ENCODE measurements around the gene HIVEP1. TPM values are rescaled to one million over a fixed set of nuclear protein-coding genes. Genes with fewer than 3 reads are reported as not detected.

The HIVEP1 gene
- total RNA-seq, 4 donors from 2014 or later, result 15.2 to 26.9 (median 17.6) TPM

DNA sequence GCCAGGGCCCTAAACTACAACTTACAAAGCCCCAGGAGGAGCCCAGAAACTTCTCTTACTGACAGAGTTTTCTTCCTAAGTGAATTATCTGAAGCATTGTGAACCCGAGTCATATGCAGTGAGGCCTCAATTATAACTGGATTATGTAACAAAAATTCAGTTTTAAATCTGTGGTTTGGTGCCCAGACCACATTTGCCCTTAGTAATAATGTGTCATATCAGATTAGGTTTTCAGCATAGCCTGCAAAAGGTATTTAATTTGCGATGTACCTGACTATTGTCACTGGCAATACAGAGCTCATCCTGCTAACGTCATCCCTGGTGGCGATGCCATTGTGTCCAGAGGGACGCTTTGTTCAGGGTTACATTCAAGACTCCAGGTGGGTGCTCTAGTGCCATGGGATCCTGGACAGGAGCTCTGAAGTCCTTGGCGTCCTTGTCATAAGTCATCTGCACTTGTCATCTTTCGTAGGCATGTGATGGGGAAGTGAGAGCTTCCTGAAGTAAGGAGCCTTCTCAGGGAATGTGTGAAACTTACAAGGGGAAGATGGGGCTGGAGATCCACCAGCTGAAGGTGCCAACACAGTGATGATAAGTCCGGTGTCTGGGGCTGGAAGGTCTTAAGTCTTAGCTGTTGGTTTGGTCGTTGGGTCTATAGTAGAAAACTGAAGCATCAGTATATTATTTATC lies 65.1 kb downstream of the HIVEP1 start:
- WGBS, 2 donors (ENCODE audit: low coverage in 1 of 2), result 83 to 95% methylated on average over 4 to 7 of the region's 9 CpGs
- TF ChIP-seq EP300 (IDR thresholded peaks at IDR 0.05) (no peak), POLR2A (IDR thresholded peaks at IDR 0.05) (no peak), POLR2AphosphoS5 (IDR thresholded peaks at IDR 0.05) (no peak)
- TF ChIP-seq, protein P1, sequence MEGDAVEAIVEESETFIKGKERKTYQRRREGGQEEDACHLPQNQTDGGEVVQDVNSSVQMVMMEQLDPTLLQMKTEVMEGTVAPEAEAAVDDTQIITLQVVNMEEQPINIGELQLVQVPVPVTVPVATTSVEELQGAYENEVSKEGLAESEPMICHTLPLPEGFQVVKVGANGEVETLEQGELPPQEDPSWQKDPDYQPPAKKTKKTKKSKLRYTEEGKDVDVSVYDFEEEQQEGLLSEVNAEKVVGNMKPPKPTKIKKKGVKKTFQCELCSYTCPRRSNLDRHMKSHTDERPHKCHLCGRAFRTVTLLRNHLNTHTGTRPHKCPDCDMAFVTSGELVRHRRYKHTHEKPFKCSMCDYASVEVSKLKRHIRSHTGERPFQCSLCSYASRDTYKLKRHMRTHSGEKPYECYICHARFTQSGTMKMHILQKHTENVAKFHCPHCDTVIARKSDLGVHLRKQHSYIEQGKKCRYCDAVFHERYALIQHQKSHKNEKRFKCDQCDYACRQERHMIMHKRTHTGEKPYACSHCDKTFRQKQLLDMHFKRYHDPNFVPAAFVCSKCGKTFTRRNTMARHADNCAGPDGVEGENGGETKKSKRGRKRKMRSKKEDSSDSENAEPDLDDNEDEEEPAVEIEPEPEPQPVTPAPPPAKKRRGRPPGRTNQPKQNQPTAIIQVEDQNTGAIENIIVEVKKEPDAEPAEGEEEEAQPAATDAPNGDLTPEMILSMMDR (IDR thresholded peaks at IDR 0.05), result no peak
- Histone ChIP-seq H3K4me1 (peaks cover 0 to 21% (median 0%) of the 10 kb centered on the region in 3 donors), H3K9me3 (no peaks in the 10 kb centered on the region), H3K4me3 (no peak overlapping the region), H3K27ac (no peak overlapping the region), H3K27me3 (no peaks in the 10 kb centered on the region), H3K36me3 (no peaks in the 10 kb centered on the region)
- ATAC-seq, result no peak

DNA sequence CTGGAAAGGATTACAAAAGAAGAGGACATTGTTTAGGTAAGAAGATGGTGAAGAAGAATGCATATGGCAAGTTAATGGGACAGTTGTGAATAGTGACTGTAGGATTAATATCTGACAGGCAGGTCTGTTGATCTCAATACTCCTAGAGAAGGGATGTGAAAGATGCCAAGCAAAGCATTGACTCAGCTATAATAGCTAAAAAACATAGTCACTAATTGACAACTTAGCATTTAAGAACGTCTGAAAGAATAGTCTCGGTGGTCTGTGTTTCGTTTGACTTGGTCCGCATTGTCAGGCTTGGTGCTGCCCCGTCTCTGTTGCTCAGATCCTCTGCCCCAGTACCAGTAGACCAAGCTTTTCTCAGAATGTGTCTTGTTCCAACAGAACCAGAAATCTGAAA lies 65.9 kb downstream of the HIVEP1 start:
- Histone ChIP-seq H3K4me3 (no peak overlapping the region), H3K9me3 (no peaks in the 10 kb centered on the region), H3K27me3 (no peaks in the 10 kb centered on the region), H3K36me3 (no peaks in the 10 kb centered on the region), H3K4me1 (peaks cover 0 to 27% (median 0%) of the 10 kb centered on the region in 3 donors), H3K27ac (no peak overlapping the region)
- TF ChIP-seq EP300 (IDR thresholded peaks at IDR 0.05) (no peak), POLR2AphosphoS5 (IDR thresholded peaks at IDR 0.05) (no peak), POLR2A (IDR thresholded peaks at IDR 0.05) (no peak)
- TF ChIP-seq, protein P1 (IDR thresholded peaks at IDR 0.05), result no peak
- 84 to 94% methylated on average over 5 of the region's 5 CpGs for WGBS, 2 donors (ENCODE audit: low coverage in 1 of 2)
- ATAC-seq, result no peak

DNA sequence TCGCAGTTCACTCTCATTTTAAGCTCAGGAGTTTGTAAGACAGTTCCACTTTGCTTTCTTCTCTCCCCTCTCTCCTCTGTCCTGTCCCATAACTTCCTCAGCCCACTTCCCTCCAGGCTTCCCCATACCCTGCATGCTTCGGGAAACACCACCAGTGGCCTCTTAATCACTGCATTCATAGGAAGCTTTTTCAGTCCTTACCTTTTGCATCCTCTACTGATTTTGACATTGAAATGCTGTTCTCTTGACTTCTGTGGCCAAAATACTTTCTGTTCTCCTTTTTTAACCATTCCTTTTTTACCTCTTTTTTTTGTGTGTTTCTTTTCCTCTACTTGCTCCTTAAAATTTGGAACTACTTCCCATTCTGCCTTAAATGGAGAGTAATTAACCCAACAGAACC lies 69.7 kb downstream of the HIVEP1 start:
- Histone ChIP-seq H3K4me3 (no peak overlapping the region), H3K4me1 (peaks cover 3 to 29% (median 4%) of the 10 kb centered on the region in 3 donors), H3K9me3 (no peaks in the 10 kb centered on the region), H3K27ac (no peak overlapping the region), H3K36me3 (no peaks in the 10 kb centered on the region), H3K27me3 (no peaks in the 10 kb centered on the region)
- no peak for TF ChIP-seq POLR2AphosphoS5 (IDR thresholded peaks at IDR 0.05)
- TF ChIP-seq, protein P1 (IDR thresholded peaks at IDR 0.05), result no peak
- TF ChIP-seq EP300 (IDR thresholded peaks at IDR 0.05), result no peak
- no peak for TF ChIP-seq POLR2A (IDR thresholded peaks at IDR 0.05)
- 64 to 96% methylated on average over 2 of the region's 2 CpGs for WGBS, 2 donors (ENCODE audit: low coverage in 1 of 2)
- no peak for ATAC-seq

DNA sequence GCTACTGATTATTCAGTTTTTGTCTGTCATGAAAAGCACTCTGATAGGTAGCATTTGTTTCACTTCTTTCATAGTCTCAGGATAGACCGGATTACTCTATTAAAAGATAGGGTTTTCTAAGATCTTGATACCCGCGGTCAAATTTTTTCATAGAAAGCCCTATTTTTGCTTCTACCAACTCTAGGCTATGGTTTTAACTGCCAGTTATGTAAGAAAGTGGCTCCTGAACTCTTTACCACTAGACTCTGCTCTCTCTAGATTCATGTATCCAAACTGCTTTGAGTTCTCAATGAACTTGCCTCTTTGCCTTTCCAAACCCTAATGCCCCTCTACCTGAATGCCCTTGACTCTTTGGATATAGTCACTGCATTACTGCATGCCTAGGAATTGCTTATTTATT lies 70.3 kb downstream of the HIVEP1 start:
- ATAC-seq, result no peak
- WGBS, 2 donors (ENCODE audit: low coverage in 1 of 2), result 87 to 96% methylated on average over 3 of the region's 3 CpGs
- Histone ChIP-seq H3K4me3 (no peak overlapping the region), H3K4me1 (peaks cover 3 to 29% (median 4%) of the 10 kb centered on the region in 3 donors), H3K9me3 (no peaks in the 10 kb centered on the region), H3K36me3 (no peaks in the 10 kb centered on the region), H3K27ac (no peak overlapping the region), H3K27me3 (no peaks in the 10 kb centered on the region)
- TF ChIP-seq, protein P1 (IDR thresholded peaks at IDR 0.05), result no peak
- TF ChIP-seq POLR2AphosphoS5 (IDR thresholded peaks at IDR 0.05) (no peak), POLR2A (IDR thresholded peaks at IDR 0.05) (no peak), EP300 (IDR thresholded peaks at IDR 0.05) (no peak)

DNA sequence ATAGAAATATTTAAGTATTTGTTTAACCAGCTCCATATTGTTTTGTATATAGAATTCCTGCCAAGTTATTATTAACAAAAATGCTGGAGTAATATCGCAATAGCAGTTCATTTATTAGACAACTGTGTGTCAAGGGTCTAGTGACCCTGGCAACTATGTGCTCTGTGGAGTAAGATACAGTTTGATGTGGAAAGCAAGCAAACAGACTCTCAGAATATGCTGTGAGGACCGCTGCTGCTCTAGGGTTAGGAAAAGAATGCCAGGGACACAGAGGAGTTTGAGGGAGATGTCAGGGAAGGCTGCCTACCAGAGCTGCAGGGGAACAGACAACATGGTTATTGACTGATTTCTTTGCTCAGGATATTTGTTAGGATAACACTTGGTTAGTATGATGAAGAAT lies 71.2 kb downstream of the HIVEP1 start:
- Histone ChIP-seq H3K4me3 (no peak overlapping the region), H3K9me3 (no peaks in the 10 kb centered on the region), H3K27ac (no peak overlapping the region), H3K27me3 (no peaks in the 10 kb centered on the region), H3K4me1 (peaks cover 3 to 29% (median 4%) of the 10 kb centered on the region in 3 donors), H3K36me3 (no peaks in the 10 kb centered on the region)
- 42 to 61% methylated on average over 2 of the region's 2 CpGs for WGBS, 2 donors (ENCODE audit: low coverage in 1 of 2)
- no peak for ATAC-seq
- TF ChIP-seq EP300 (IDR thresholded peaks at IDR 0.05) (no peak), POLR2AphosphoS5 (IDR thresholded peaks at IDR 0.05) (no peak), POLR2A (IDR thresholded peaks at IDR 0.05) (no peak)
- TF ChIP-seq, protein P1 (IDR thresholded peaks at IDR 0.05), result no peak
